ENCODE data around the gene EPHA6.
A peak's percentile ranks its signal among the peaks of the same experiment; 100 is the strongest.

EPHA6 gene

GRCh38 chr3:96813820-96814650 lies at the start of gene EPHA6:
Gene EPHA6, plus strand, starts transcription at chr3:96814594.
- DNase-seq = peak in 1 of 2 experiments; percentile 17

- no peak for DNase-seq
Measured at GRCh38 chr3:96776818-96777217, 37.6 kb upstream of the EPHA6 start.

- peak in 1 of 2 experiments; percentile 6 for DNase-seq
Measured at GRCh38 chr3:96779810-96780209, 34.6 kb upstream of the EPHA6 start.

GRCh38 chr3:96796101-96796500 lies 18.3 kb upstream of the EPHA6 start:
- DNase-seq = no peak

- no peak for DNase-seq
Measured at GRCh38 chr3:96803870-96804269, 10.5 kb upstream of the EPHA6 start.

- no peak for DNase-seq
Measured at GRCh38 chr3:96806341-96806740, 8.1 kb upstream of the EPHA6 start.

- peak; percentile 65 to 74 for DNase-seq
Measured at GRCh38 chr3:96813134-96813819, 1.1 kb upstream of the EPHA6 start.

- DNase-seq = no peak
Measured at GRCh38 chr3:96814651-96815567, 515 bp downstream of the EPHA6 start.

- no peak for DNase-seq
Measured at GRCh38 chr3:96831175-96831574, 16.8 kb downstream of the EPHA6 start.

- DNase-seq = no peak
Measured at GRCh38 chr3:96833301-96833700, 18.9 kb downstream of the EPHA6 start.

- no peak for DNase-seq
Measured at GRCh38 chr3:96836153-96836915, 21.9 kb downstream of the EPHA6 start.

- DNase-seq = no peak
Measured at GRCh38 chr3:96843505-96844203, 29.3 kb downstream of the EPHA6 start.

GRCh38 chr3:96844204-96844514 lies 29.8 kb downstream of the EPHA6 start:
- DNase-seq = no peak

GRCh38 chr3:96852849-96853248 lies 38.5 kb downstream of the EPHA6 start:
- DNase-seq = no peak

GRCh38 chr3:96860882-96861281 lies 46.5 kb downstream of the EPHA6 start:
- DNase-seq = no peak

- peak; percentile 2 to 9 for DNase-seq
Measured at GRCh38 chr3:96863129-96863740, 48.8 kb downstream of the EPHA6 start.

GRCh38 chr3:96865605-96866004 lies 51.2 kb downstream of the EPHA6 start:
- DNase-seq = no peak

GRCh38 chr3:96869316-96869715 lies 54.9 kb downstream of the EPHA6 start:
- DNase-seq = no peak

- no peak for DNase-seq
Measured at GRCh38 chr3:96877510-96877909, 63.1 kb downstream of the EPHA6 start.

GRCh38 chr3:96900031-96900430 lies 85.6 kb downstream of the EPHA6 start:
- DNase-seq = no peak

GRCh38 chr3:96900566-96900965 lies 86.2 kb downstream of the EPHA6 start:
- DNase-seq = no peak
